Progenitor cell of endocrine pancreas (in vitro differentiated cells): Measurements from ENCODE around the gene TMEM245. TPM values are rescaled to one million over a fixed set of nuclear protein-coding genes. Genes with fewer than 3 reads are reported as not detected.

Experiments used
- DNase-seq: peaks from one replicate; pipeline ENCODE4 v3.0.0; 2021; ENCODE audit warnings: low spot score; ENCODE audit not compliant: unreplicated experiment
- H3K27ac Mint-ChIP-seq: 2 replicates; pipeline ENCODE4 v1.8.0; 2021; ENCODE audit warnings: mild to moderate bottlenecking, moderate library complexity, mixed read lengths
- H3K27me3 Mint-ChIP-seq: 2 replicates; pipeline ENCODE4 v1.8.0; 2021; ENCODE audit warnings: mixed read lengths
- H3K36me3 Mint-ChIP-seq: 2 replicates; pipeline ENCODE4 v1.8.0; 2022; ENCODE audit warnings: mixed read lengths; ENCODE audit not compliant: insufficient read depth
- H3K4me1 Mint-ChIP-seq: 2 replicates; pipeline ENCODE4 v1.8.0; 2021; ENCODE audit warnings: low read depth, mixed read lengths
- H3K4me3 Mint-ChIP-seq: 2 replicates; pipeline ENCODE4 v1.8.0; 2021; ENCODE audit warnings: low read depth, mild to moderate bottlenecking, moderate library complexity, mixed read lengths
- H3K9me3 Mint-ChIP-seq: 2 replicates; pipeline ENCODE4 v1.8.0; 2021; ENCODE audit warnings: low read depth, mixed read lengths
- CTCF ChIP-seq: fragments of 200-600 bp; sonication (generic); IDR thresholded peaks from one replicate; pipeline ENCODE4 v1.5.0; 2021; ENCODE audit warnings: antibody characterized with exemption, mild to moderate bottlenecking; ENCODE audit not compliant: unreplicated experiment
- total RNA-seq: library from RNA; stranded (reverse); gene quantifications from 2 replicates; pipeline ENCODE4 v1.2.1, GENCODE V29; 2021

The TMEM245 gene
- total RNA-seq, 1 donor from 2014 or later, result 57.2 TPM

GRCh38 chr9:109087795-109088194 is 32.0 kb downstream of the TMEM245 start:
- peaks cover 2% of the 10 kb centered on the region for H3K27me3 Mint-ChIP-seq
- no peak overlapping the region for H3K27ac Mint-ChIP-seq
- no peak for TF ChIP-seq CTCF
- no peak for DNase-seq
- H3K9me3 Mint-ChIP-seq, result no peaks in the 10 kb centered on the region
- no peak overlapping the region for H3K4me3 Mint-ChIP-seq
- peaks cover 37% of the 10 kb centered on the region for H3K36me3 Mint-ChIP-seq
- peaks cover 8% of the 10 kb centered on the region for H3K4me1 Mint-ChIP-seq

GRCh38 chr9:109086221-109086620 is 33.5 kb downstream of the TMEM245 start:
- peaks cover 3% of the 10 kb centered on the region for H3K27me3 Mint-ChIP-seq
- TF ChIP-seq CTCF, result no peak
- no peak for DNase-seq
- no peak overlapping the region for H3K27ac Mint-ChIP-seq
- H3K9me3 Mint-ChIP-seq, result no peaks in the 10 kb centered on the region
- no peak overlapping the region for H3K4me3 Mint-ChIP-seq
- H3K4me1 Mint-ChIP-seq, result peaks cover 17% of the 10 kb centered on the region
- H3K36me3 Mint-ChIP-seq, result peaks cover 31% of the 10 kb centered on the region

- H3K4me3 Mint-ChIP-seq, result no peak overlapping the region
- no peak for TF ChIP-seq CTCF
- H3K27ac Mint-ChIP-seq, result no peak overlapping the region
- no peaks in the 10 kb centered on the region for H3K9me3 Mint-ChIP-seq
- H3K36me3 Mint-ChIP-seq, result peaks cover 27% of the 10 kb centered on the region
- no peak for DNase-seq
- H3K4me1 Mint-ChIP-seq, result peaks cover 17% of the 10 kb centered on the region
- H3K27me3 Mint-ChIP-seq, result peaks cover 3% of the 10 kb centered on the region
Observed at GRCh38 chr9:109085510-109085909, 34.2 kb downstream of the TMEM245 start.

GRCh38 chr9:109083813-109084405 is 35.8 kb downstream of the TMEM245 start:
- no peak for DNase-seq
- H3K27me3 Mint-ChIP-seq, result peaks cover 3% of the 10 kb centered on the region
- peaks cover 17% of the 10 kb centered on the region for H3K4me1 Mint-ChIP-seq
- H3K9me3 Mint-ChIP-seq, result no peaks in the 10 kb centered on the region
- no peak overlapping the region for H3K4me3 Mint-ChIP-seq
- TF ChIP-seq CTCF, result no peak
- H3K36me3 Mint-ChIP-seq, result peaks cover 33% of the 10 kb centered on the region
- no peak overlapping the region for H3K27ac Mint-ChIP-seq

GRCh38 chr9:109083141-109083540 is 36.6 kb downstream of the TMEM245 start:
- H3K4me1 Mint-ChIP-seq, result peaks cover 20% of the 10 kb centered on the region
- H3K27me3 Mint-ChIP-seq, result peaks cover 3% of the 10 kb centered on the region
- no peak for TF ChIP-seq CTCF
- no peak overlapping the region for H3K4me3 Mint-ChIP-seq
- no peak for DNase-seq
- no peak overlapping the region for H3K27ac Mint-ChIP-seq
- no peaks in the 10 kb centered on the region for H3K9me3 Mint-ChIP-seq
- peaks cover 36% of the 10 kb centered on the region for H3K36me3 Mint-ChIP-seq
